Testis (tissue), 2 donors: ENCODE data around the gene DEAF1.

Experiments
- POLR2A ChIP-seq: fragments of 450-650 bp; IDR thresholded peaks from one replicate; pipeline ENCODE4 v1.6.1; 2017; ENCODE audit warnings: antibody characterized with exemption, mild to moderate bottlenecking, moderate library complexity
- TF ChIP-seq, protein P1 (sequence below), 3 experiments: fragments of 450-650 bp in 2 of 3; fragments of 200-600 bp in 1 of 3; sonication (generic) in 1 of 3; IDR thresholded peaks; one replicate each; pipeline ENCODE4 v1.5.1; 2016 to 2019; ENCODE audit warnings: antibody characterized with exemption in 3 of 3, mild to moderate bottlenecking in 2 of 3, moderate library complexity in 1 of 3

- no peak for TF ChIP-seq POLR2A
- TF ChIP-seq, protein P1, sequence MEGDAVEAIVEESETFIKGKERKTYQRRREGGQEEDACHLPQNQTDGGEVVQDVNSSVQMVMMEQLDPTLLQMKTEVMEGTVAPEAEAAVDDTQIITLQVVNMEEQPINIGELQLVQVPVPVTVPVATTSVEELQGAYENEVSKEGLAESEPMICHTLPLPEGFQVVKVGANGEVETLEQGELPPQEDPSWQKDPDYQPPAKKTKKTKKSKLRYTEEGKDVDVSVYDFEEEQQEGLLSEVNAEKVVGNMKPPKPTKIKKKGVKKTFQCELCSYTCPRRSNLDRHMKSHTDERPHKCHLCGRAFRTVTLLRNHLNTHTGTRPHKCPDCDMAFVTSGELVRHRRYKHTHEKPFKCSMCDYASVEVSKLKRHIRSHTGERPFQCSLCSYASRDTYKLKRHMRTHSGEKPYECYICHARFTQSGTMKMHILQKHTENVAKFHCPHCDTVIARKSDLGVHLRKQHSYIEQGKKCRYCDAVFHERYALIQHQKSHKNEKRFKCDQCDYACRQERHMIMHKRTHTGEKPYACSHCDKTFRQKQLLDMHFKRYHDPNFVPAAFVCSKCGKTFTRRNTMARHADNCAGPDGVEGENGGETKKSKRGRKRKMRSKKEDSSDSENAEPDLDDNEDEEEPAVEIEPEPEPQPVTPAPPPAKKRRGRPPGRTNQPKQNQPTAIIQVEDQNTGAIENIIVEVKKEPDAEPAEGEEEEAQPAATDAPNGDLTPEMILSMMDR (IDR thresholded peaks at IDR 0.05): no peak
Observed at GRCh38 chr11:635945-636510, 59.0 kb downstream of the DEAF1 start.
